Fibroblast of lung (primary cell): Measurements from ENCODE around the gene WAC. TPM values are rescaled to one million over a fixed set of nuclear protein-coding genes. Genes with fewer than 3 reads are reported as not detected.

Experiments
- DNase-seq, 2 donors: peaks; one replicate each; pipeline versions ENCODE4 v3.0.0 to v3.0.0-alpha.2; 2010; ENCODE audit warnings: low read depth in 2 of 2
- H2AFZ ChIP-seq: 2 replicates; pipeline ENCODE4 v1.5.1; 2012; ENCODE audit warnings: low read length, control low read depth, inconsistent platforms
- H3K27ac ChIP-seq: 2 replicates; pipeline ENCODE4 v1.5.1; 2011; ENCODE audit warnings: low read length, control low read depth; ENCODE audit not compliant: insufficient read depth
- H3K27me3 ChIP-seq: 2 replicates; pipeline ENCODE4 v1.5.1; 2011; ENCODE audit warnings: mild to moderate bottlenecking, low read length; ENCODE audit not compliant: control insufficient read depth, insufficient read depth
- H3K36me3 ChIP-seq: 2 replicates; pipeline ENCODE4 v1.5.1; 2011; ENCODE audit warnings: low read length; ENCODE audit not compliant: control insufficient read depth, insufficient read depth
- H3K4me1 ChIP-seq: 2 replicates; pipeline ENCODE4 v1.5.1; 2011; ENCODE audit warnings: low read length; ENCODE audit not compliant: control insufficient read depth, insufficient read depth; ENCODE audit errors: extremely low read depth
- H3K4me2 ChIP-seq: 2 replicates; pipeline ENCODE4 v1.5.1; 2011; ENCODE audit warnings: low read length, control low read depth; ENCODE audit not compliant: insufficient read depth; ENCODE audit errors: extremely low read depth
- H3K4me3 ChIP-seq, 4 experiments: fragments of 200-600 bp in 1 of 4; sonication (generic) in 1 of 4; replicated peaks in 1 of 4; 2 replicates each; pipeline ENCODE4 v1.5.1; 2011 to 2016; ENCODE audit warnings: low read length in 4 of 4, low read depth in 3 of 4, mild to moderate bottlenecking in 3 of 4, control low read depth in 2 of 4, inconsistent platforms in 1 of 4, mixed read lengths in 1 of 4; ENCODE audit not compliant: insufficient read depth in 1 of 4; ENCODE audit errors: control extremely low read depth in 1 of 4
- H3K79me2 ChIP-seq: 2 replicates; pipeline ENCODE4 v1.5.1; 2012; ENCODE audit warnings: mild to moderate bottlenecking, low read length, inconsistent platforms; ENCODE audit not compliant: control insufficient read depth, insufficient read depth
- H3K9ac ChIP-seq: 2 replicates; pipeline ENCODE4 v1.5.1; 2011; ENCODE audit warnings: mild to moderate bottlenecking, low read length, control low read depth; ENCODE audit not compliant: insufficient read depth
- H3K9me3 ChIP-seq: 2 replicates; pipeline ENCODE4 v1.5.1; 2012; ENCODE audit warnings: low read depth, low read length; ENCODE audit not compliant: control insufficient read depth, insufficient read depth
- H4K20me1 ChIP-seq: 2 replicates; pipeline ENCODE4 v1.5.1; 2011; ENCODE audit warnings: low read length; ENCODE audit not compliant: control insufficient read depth, insufficient read depth; ENCODE audit errors: extremely low read depth
- EZH2 ChIP-seq: IDR thresholded peaks from 2 replicates; pipeline ENCODE4 v1.5.1; 2012; ENCODE audit warnings: low read length, control low read depth, mild to moderate bottlenecking; ENCODE audit errors: missing control alignments
- polyA plus RNA-seq, 2 donors: library from polyadenylated mRNA; depleted of rRNA in 1 of 2; stranded (reverse) in 1 of 2; unstranded in 1 of 2; fragments of >200 nt; gene quantifications; 2 replicates each; pipeline ENCODE4 v1.2.1, GENCODE V29; 2011 to 2012; ENCODE audit warnings: missing spikeins in 1 of 2
- total RNA-seq: library from RNA; depleted of rRNA; stranded (reverse); fragments of >200 nt; gene quantifications from 2 replicates; pipeline ENCODE4 v1.2.1, GENCODE V29; 2014
- TF ChIP-seq, protein P1 (sequence below), 2 donors: IDR thresholded peaks in 1 of 2; conservative IDR thresholded peaks in 1 of 2; 1 replicate in 1 of 2; 2 replicates in 1 of 2; pipeline ENCODE4 v1.5.1; 2011 to 2012; ENCODE audit warnings: low read length in 2 of 2, control low read depth in 1 of 2, inconsistent platforms in 1 of 2, low read depth in 1 of 2, mild to moderate bottlenecking in 1 of 2

The WAC gene
- total and polyA plus RNA-seq, 2 donors (not counting 1 experiment from before 2014, with no cell fraction given): 65.7 to 94.2 TPM

DNA sequence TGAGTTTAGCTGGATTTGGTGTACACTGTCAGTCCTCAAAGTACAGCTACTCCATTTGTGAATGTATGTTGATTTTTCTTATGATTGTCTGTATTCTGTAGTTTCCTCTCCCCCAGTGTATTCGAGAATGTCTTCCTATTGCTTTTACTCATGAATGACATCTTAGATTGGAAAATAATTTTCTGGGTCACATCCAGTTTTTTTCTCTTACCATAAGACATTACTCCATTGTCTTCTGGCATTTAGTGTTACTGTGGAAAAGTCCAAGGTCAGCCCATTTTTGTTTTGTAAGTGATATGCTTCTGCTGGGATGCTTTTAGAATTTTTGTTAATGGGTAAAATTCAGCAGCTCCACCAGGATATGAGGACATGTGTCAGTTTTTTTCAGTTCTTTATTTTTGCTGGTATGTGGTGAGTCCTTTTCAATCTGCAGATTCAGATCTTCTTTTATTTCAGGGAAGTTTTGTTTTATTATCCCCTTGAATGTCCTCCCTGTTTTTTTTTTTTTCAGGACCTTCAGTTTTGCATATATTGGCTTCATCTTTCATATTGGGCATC, 33.6 kb downstream of the WAC start:
- no peak overlapping the region for H3K9ac ChIP-seq
- H3K4me3 ChIP-seq: no peak overlapping the region
- H3K79me2 ChIP-seq: peaks cover 95% of the 10 kb centered on the region
- DNase-seq: peak in 1 of 2 donors; percentile 19
- no peak overlapping the region for H2AFZ ChIP-seq
- peaks cover 3% of the 10 kb centered on the region for H3K4me1 ChIP-seq
- no peak overlapping the region for H3K4me2 ChIP-seq
- H3K36me3 ChIP-seq: peaks cover under 1% of the 10 kb centered on the region
- TF ChIP-seq EZH2: no peak
- TF ChIP-seq, protein P1, sequence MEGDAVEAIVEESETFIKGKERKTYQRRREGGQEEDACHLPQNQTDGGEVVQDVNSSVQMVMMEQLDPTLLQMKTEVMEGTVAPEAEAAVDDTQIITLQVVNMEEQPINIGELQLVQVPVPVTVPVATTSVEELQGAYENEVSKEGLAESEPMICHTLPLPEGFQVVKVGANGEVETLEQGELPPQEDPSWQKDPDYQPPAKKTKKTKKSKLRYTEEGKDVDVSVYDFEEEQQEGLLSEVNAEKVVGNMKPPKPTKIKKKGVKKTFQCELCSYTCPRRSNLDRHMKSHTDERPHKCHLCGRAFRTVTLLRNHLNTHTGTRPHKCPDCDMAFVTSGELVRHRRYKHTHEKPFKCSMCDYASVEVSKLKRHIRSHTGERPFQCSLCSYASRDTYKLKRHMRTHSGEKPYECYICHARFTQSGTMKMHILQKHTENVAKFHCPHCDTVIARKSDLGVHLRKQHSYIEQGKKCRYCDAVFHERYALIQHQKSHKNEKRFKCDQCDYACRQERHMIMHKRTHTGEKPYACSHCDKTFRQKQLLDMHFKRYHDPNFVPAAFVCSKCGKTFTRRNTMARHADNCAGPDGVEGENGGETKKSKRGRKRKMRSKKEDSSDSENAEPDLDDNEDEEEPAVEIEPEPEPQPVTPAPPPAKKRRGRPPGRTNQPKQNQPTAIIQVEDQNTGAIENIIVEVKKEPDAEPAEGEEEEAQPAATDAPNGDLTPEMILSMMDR (conservative IDR thresholded peaks at IDR 0.05 in 1 of 2, IDR thresholded peaks at IDR 0.05 in 1 of 2; ENCODE audit: low read depth in 1 of 2, low read length in 2 of 2): no peak
- peaks cover 11% of the 10 kb centered on the region for H4K20me1 ChIP-seq
- H3K27ac ChIP-seq: no peak overlapping the region
- H3K27me3 ChIP-seq: no peaks in the 10 kb centered on the region
- H3K9me3 ChIP-seq: no peaks in the 10 kb centered on the region

DNA sequence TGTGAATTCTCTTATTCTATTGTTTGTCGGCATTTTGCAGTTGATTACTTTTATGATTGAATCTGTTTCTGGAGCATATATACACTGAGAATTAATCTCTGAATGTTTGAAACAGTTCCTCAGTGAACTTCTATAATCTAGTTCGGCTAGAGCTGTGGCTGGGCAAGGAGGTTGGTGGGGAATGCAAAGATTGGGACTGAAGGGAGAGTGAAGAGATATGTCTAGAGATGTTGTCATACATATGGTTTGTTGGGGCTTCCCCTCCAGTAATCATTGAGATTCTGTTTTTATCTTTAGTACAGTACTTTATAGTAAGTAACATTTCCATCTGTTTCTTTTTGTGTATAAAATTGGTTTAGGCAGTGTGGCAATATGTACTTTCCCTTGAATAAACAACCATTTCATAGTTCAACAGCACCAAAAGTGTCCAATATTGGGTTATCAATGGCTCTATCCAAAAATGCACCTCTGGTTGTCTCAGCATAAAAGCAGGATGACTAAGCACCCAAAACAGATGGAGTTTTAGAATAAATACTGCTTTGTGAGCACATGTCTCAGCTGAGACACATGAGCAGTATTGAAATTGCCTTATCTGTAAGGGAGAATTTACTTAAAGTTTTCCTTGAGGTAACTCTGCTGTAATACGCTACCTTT, 36.7 kb downstream of the WAC start:
- H3K4me1 ChIP-seq: no peaks in the 10 kb centered on the region
- peak; percentile 61 to 65 for DNase-seq
- H3K9ac ChIP-seq: no peak overlapping the region
- H3K27me3 ChIP-seq: no peaks in the 10 kb centered on the region
- peak overlapping the region; percentile 29 for H3K4me2 ChIP-seq
- H4K20me1 ChIP-seq: peaks cover 14% of the 10 kb centered on the region
- H3K4me3 ChIP-seq: no peak overlapping the region
- TF ChIP-seq, protein P1 (conservative IDR thresholded peaks at IDR 0.05 in 1 of 2, IDR thresholded peaks at IDR 0.05 in 1 of 2; ENCODE audit: low read depth in 1 of 2, low read length in 2 of 2): no peak
- TF ChIP-seq EZH2: no peak
- peaks cover 97% of the 10 kb centered on the region for H3K79me2 ChIP-seq
- no peaks in the 10 kb centered on the region for H3K9me3 ChIP-seq
- H3K27ac ChIP-seq: peak overlapping the region; percentile 22
- peaks cover 2% of the 10 kb centered on the region for H3K36me3 ChIP-seq
- H2AFZ ChIP-seq: no peak overlapping the region

DNA sequence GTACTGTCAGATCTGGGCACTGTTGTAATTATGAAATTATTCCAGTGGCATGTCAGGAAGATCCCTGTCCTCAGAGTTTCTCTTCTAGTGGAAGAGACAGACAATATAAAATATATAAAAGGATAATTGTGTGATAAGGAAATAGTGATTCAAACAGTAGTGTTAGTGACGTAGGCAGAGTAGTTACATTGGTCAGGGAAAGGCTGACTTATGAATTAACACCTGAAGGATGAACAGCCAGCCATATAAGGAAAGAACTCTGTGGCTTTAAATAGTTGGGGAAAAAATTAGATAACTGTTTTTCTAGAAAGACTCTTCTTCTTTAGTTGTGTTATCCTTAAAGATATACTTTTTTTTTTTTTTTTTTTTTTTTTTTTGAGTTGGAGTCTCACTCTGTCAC, 37.7 kb downstream of the WAC start:
- H3K36me3 ChIP-seq: peaks cover 2% of the 10 kb centered on the region
- no peak for DNase-seq
- no peak overlapping the region for H3K9ac ChIP-seq
- TF ChIP-seq EZH2: no peak
- TF ChIP-seq, protein P1 (conservative IDR thresholded peaks at IDR 0.05 in 1 of 2, IDR thresholded peaks at IDR 0.05 in 1 of 2; ENCODE audit: low read depth in 1 of 2, low read length in 2 of 2): no peak
- no peak overlapping the region for H3K4me3 ChIP-seq
- peaks cover 14% of the 10 kb centered on the region for H4K20me1 ChIP-seq
- no peak overlapping the region for H2AFZ ChIP-seq
- no peak overlapping the region for H3K27ac ChIP-seq
- H3K4me2 ChIP-seq: no peak overlapping the region
- no peaks in the 10 kb centered on the region for H3K4me1 ChIP-seq
- H3K9me3 ChIP-seq: no peaks in the 10 kb centered on the region
- H3K27me3 ChIP-seq: no peaks in the 10 kb centered on the region
- peaks cover 99% of the 10 kb centered on the region for H3K79me2 ChIP-seq
